Measurements from ENCODE around the gene INPP1. TPM values are rescaled to one million over a fixed set of nuclear protein-coding genes. Genes with fewer than 3 reads are reported as not detected.
A peak's percentile ranks its signal among the peaks of the same experiment; 100 is the strongest.
"Not testable (repeated sequence)": the region's sequence is repeated elsewhere in the genome, so short reads cannot be mapped to it uniquely, and the experiment has no call there.

The INPP1 gene
- total RNA-seq, 2 experiments from 2014 or later = 13.7 to 18.9 TPM

DNA sequence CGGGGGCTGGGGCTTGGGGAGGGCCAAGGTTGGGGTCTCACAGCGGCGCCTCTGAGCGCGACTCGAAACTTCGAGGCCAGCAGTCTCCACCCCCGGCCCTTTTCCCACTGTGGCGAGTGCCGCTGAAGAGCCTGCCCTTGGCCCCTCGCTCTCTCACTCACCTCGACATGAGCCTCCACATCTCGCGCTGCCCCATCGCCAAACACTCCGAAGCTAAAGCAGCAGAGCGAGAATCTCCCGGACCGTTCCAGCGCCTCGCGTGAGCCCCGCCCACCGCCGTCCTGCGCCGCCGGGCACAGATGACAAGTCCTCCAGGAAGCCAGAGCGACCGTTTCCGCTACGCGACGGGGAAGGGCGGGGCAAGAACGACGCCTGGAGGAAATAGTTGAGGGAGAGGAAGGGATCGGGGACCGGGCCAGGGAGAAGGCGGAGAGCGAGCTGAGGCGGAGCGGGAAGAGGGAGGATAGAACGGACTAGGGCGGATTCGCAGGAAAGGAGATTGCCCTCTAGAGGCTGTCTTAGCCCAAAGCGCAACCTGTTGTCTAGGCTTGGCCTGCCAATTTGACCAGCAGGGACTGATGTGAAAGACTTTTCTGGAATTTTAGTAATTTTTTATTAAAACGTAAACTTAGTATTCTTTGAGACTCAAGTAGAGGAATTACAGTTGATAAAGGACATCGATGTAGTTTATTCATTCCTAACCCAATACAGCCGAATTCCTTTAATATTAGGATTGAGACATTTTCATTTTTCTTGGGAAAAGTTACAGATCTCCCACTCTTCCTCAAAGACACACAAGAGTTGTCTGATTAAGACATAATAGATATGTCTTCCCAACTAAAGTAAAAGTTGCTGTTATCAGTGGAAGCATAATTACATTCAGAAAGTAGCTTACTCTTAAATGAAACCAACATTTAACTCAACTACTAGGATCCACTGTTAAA, 23.6 kb upstream of the INPP1 start, which contains the start of gene HIBCH:
HIBCH (minus strand) TSS at position 272 of the 944 bp plus-strand sequence; CDS start at position 196, 76 bp downstream.
- ATAC-seq = peak; percentile 95
- Mint-ChIP-seq H3K27me3 (no peaks in the 10 kb centered on the region), H3K36me3 (peaks cover 3% of the 10 kb centered on the region), H3K4me1 (peaks cover 50% of the 10 kb centered on the region), H3K9me3 (ENCODE audit: low read depth) (no peaks in the 10 kb centered on the region), H3K27ac (peak within 1 kb of the TSS; percentile 98), H3K4me3 (peak within 1 kb of the TSS; percentile 100)
- CTCF ChIA-PET = interaction anchor here (0.7 to 2.7 kb wide), 12 partner anchors 9 to 460 kb away, joined by 3 to 9 read pairs (median 4); partner anchors contain the start of gene INPP1
- peak; percentile 94 for DNase-seq

GRCh38 chr2:190320696-190321095, 22.7 kb upstream of the INPP1 start:
- DNase-seq (peak; percentile 63), ATAC-seq (peak; percentile 25)
- Mint-ChIP-seq H3K9me3 (ENCODE audit: low read depth) (no peaks in the 10 kb centered on the region), H3K27me3 (no peaks in the 10 kb centered on the region), H3K4me1 (peaks cover 46% of the 10 kb centered on the region), H3K27ac (peak overlapping the region; percentile 98), H3K36me3 (peaks cover 1% of the 10 kb centered on the region), H3K4me3 (peak overlapping the region; percentile 100)
- CTCF ChIA-PET = interaction anchor here (1.2 to 2.7 kb wide), 6 partner anchors 8 to 232 kb away, joined by 3 to 9 read pairs (median 6); partner anchors contain the start of gene INPP1

DNA sequence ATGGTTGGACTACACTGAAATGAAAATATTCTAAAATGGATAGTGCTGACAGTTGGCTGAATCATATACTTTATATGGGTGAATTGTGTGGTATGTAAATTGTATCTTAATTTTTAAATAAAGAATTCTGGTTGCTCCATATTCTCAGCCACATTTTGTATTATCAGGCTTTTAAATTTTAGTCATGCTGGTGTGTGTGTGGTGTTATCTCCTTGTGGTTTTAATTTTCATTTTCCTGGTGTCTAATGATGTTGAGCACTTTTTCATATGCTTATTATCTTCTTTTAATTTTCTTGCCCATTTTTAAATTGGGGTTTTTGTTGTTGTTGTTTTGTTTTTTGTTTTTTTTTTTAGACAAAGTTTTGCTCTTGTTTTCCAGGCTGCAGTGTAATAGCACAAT, 20.0 kb upstream of the INPP1 start:
- CTCF ChIA-PET = no interaction called here
- Mint-ChIP-seq H3K27me3 (peaks cover 15% of the 10 kb centered on the region), H3K27ac (no peak overlapping the region), H3K4me1 (peaks cover 27% of the 10 kb centered on the region), H3K4me3 (no peak overlapping the region), H3K36me3 (peaks cover 1% of the 10 kb centered on the region), H3K9me3 (ENCODE audit: low read depth) (no peaks in the 10 kb centered on the region)
- DNase-seq (no peak), ATAC-seq (no peak)

DNA sequence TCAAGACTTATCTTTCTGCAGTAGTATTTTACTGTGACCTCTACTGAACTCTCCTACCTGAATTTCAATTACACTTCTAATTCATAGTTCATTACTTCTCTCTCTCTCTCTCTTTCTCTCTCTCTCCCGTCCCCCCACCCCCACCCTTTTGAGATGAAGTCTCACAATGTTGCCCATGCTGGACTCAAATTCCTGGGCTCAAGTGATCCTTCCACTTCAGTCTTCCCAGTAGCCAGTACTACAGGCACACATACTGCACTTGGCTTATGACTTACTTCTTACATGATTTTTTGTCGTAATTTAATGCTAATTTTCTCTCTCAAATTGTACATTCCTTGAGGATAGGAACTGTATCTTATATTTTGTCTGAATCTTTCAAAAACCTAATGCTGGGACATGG, 17.8 kb upstream of the INPP1 start:
- peaks cover 11% of the 10 kb centered on the region for H3K4me1 Mint-ChIP-seq
- DNase-seq (no peak), ATAC-seq (no peak)
- no peaks in the 10 kb centered on the region for H3K36me3 Mint-ChIP-seq
- H3K9me3 Mint-ChIP-seq (ENCODE audit: low read depth) = no peaks in the 10 kb centered on the region
- peaks cover 29% of the 10 kb centered on the region for H3K27me3 Mint-ChIP-seq
- H3K4me3 Mint-ChIP-seq = no peak overlapping the region
- CTCF ChIA-PET = no interaction called here
- no peak overlapping the region for H3K27ac Mint-ChIP-seq

DNA sequence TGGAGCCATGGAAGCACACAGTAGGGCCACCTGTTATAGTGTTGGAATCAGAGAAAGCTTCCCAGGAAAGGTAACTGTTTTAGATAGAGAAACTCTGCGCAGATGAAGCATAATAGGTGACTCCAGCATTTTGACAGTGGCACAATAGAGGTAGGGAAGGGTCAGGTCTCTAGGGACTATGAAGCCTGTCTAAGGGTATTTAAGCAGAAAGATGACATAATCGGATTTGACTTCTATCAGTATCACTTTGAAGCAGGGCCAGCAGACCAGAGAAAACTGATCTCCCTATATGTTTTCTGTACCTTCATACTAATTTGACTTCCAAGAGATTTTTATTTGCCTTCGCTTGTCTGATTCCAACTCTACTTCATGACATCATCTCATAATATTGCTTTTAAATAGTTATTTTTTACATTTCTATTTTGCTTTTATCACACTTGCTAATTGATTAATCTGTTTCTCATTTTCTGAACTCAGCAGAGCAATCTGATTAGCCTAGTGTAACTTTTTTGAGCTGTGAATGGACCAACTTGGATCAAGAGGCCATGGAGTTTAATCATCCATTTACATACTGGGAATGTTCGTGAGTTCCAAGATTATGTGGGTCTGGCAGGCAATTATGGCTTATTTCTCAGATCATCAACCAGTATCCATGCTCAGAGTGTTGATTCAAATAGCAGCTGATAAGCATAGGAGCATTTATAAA, 15.4 kb upstream of the INPP1 start:
- Mint-ChIP-seq H3K36me3 (no peaks in the 10 kb centered on the region), H3K4me1 (no peaks in the 10 kb centered on the region), H3K27ac (no peak overlapping the region), H3K9me3 (ENCODE audit: low read depth) (no peaks in the 10 kb centered on the region), H3K27me3 (peaks cover 35% of the 10 kb centered on the region), H3K4me3 (no peak overlapping the region)
- ATAC-seq (no peak), DNase-seq (no peak)
- CTCF ChIA-PET = interaction anchor here (1.7 kb wide), 1 partner anchor 8 kb away, joined by 6 read pairs; the partner anchor contains the start of gene HIBCH

GRCh38 chr2:190328573-190329147, 14.7 kb upstream of the INPP1 start:
- Mint-ChIP-seq H3K9me3 (ENCODE audit: low read depth) (no peaks in the 10 kb centered on the region), H3K27ac (no peak overlapping the region), H3K4me1 (no peaks in the 10 kb centered on the region), H3K36me3 (no peaks in the 10 kb centered on the region), H3K4me3 (no peak overlapping the region), H3K27me3 (peaks cover 40% of the 10 kb centered on the region)
- DNase-seq = no peak
- no peak for ATAC-seq
- CTCF ChIA-PET = interaction anchor here (1.7 kb wide), 1 partner anchor 9 kb away, joined by 6 read pairs; the partner anchor contains the start of gene HIBCH

DNA sequence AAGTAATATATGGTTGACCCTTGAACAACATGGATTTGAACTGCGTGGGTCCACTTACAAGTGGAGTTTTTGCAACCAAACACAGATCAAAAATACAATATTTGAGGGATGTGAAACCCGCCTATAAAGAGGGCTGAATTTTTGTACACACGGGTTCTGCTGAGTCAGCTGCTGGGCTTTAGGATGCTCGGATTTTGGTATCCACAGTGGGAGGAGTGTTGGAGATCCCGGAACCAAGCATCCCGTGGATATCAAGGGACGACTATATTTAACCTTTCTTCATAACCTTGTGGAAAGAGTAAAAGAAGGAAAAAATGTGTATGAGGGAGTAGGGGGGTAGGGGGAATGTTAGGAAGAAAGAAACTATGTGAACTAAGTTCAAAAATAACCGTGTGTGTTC, 10.0 kb upstream of the INPP1 start:
- ATAC-seq = no peak
- peaks cover 2% of the 10 kb centered on the region for H3K36me3 Mint-ChIP-seq
- no peak overlapping the region for H3K4me3 Mint-ChIP-seq
- CTCF ChIA-PET = no interaction called here
- H3K27ac Mint-ChIP-seq = no peak overlapping the region
- no peaks in the 10 kb centered on the region for H3K9me3 Mint-ChIP-seq (ENCODE audit: low read depth)
- no peak for DNase-seq
- H3K4me1 Mint-ChIP-seq = no peaks in the 10 kb centered on the region
- H3K27me3 Mint-ChIP-seq = peaks cover 25% of the 10 kb centered on the region

- no peak overlapping the region for H3K4me3 Mint-ChIP-seq
- DNase-seq = no peak
- H3K4me1 Mint-ChIP-seq = no peaks in the 10 kb centered on the region
- ATAC-seq = no peak
- no peak overlapping the region for H3K27ac Mint-ChIP-seq
- CTCF ChIA-PET = no interaction called here
- peaks cover 25% of the 10 kb centered on the region for H3K27me3 Mint-ChIP-seq
- H3K36me3 Mint-ChIP-seq = peaks cover 2% of the 10 kb centered on the region
- no peaks in the 10 kb centered on the region for H3K9me3 Mint-ChIP-seq (ENCODE audit: low read depth)
These were observed 9.5 kb upstream of the INPP1 start for GRCh38 chr2:190333928-190334327.

DNA sequence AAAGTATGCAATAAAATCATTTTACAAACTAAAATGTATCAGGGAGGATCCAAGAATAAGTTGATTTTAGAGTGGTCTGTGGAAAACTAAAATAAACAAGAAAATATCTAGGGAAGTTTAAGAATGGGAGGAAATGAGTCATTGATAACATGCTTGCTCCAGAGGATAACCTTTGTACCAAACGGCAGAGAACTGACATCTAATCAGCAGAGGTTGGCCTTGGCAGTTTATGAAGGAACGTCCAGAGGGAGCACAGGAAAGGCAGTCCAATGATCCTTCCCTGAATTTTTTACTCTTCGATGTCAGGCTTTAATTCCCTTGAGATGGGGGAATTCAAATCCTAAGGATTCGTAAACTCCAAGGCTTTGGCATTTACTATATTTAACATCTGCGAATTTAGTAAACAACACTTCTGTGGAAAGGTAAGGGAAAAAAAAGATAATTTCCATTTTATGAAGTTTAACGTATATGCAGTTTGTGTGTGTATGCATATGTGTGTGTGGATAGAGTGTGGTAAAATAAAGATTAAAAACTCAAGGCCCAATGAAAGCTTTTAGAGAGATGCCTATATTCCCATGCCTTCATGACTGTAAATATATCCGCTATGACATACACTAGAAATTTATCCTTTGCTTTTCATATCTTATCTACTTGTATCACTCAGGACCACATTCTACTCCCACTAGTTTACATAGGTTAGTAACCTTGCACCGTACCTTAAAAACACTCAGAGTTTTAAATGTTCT, 8.7 kb upstream of the INPP1 start:
- H3K36me3 Mint-ChIP-seq = peaks cover 2% of the 10 kb centered on the region
- CTCF ChIA-PET = no interaction called here
- ATAC-seq = no peak

GRCh38 chr2:190335225-190335559, 8.2 kb upstream of the INPP1 start:
- Mint-ChIP-seq H3K4me3 (no peak overlapping the region), H3K27ac (no peak overlapping the region), H3K36me3 (peaks cover 2% of the 10 kb centered on the region), H3K9me3 (ENCODE audit: low read depth) (no peaks in the 10 kb centered on the region), H3K27me3 (peaks cover 15% of the 10 kb centered on the region), H3K4me1 (no peaks in the 10 kb centered on the region)
- DNase-seq = no peak
- CTCF ChIA-PET = no interaction called here
- ATAC-seq = no peak

More for the DNA sequence above, 8.7 kb upstream of the INPP1 start:
- H3K4me3 Mint-ChIP-seq = no peak overlapping the region
- peaks cover 20% of the 10 kb centered on the region for H3K27me3 Mint-ChIP-seq
- H3K4me1 Mint-ChIP-seq = no peaks in the 10 kb centered on the region
- H3K9me3 Mint-ChIP-seq (ENCODE audit: low read depth) = no peaks in the 10 kb centered on the region
- H3K27ac Mint-ChIP-seq = no peak overlapping the region
- no peak for DNase-seq

- H3K9me3 Mint-ChIP-seq (ENCODE audit: low read depth); H3K36me3 Mint-ChIP-seq; ATAC-seq; H3K4me1 Mint-ChIP-seq; H3K4me3 Mint-ChIP-seq; DNase-seq; H3K27ac Mint-ChIP-seq; CTCF ChIA-PET: not testable (repeated sequence)
- H3K27me3 Mint-ChIP-seq = peaks cover 11% of the 10 kb centered on the region
These were observed 7.8 kb upstream of the INPP1 start for GRCh38 chr2:190335584-190335983.

- H3K27me3 Mint-ChIP-seq = peaks cover 6% of the 10 kb centered on the region
- no peaks in the 10 kb centered on the region for H3K9me3 Mint-ChIP-seq (ENCODE audit: low read depth)
- no peak overlapping the region for H3K4me3 Mint-ChIP-seq
- CTCF ChIA-PET = no interaction called here
- ATAC-seq = no peak
- H3K27ac Mint-ChIP-seq = no peak overlapping the region
- H3K4me1 Mint-ChIP-seq = no peaks in the 10 kb centered on the region
- DNase-seq = no peak
- peaks cover 2% of the 10 kb centered on the region for H3K36me3 Mint-ChIP-seq
These were observed 7.0 kb upstream of the INPP1 start for GRCh38 chr2:190336420-190336819.

- H3K4me1 Mint-ChIP-seq = peaks cover 4% of the 10 kb centered on the region
- CTCF ChIA-PET = no interaction called here
These were observed 4.9 kb upstream of the INPP1 start for GRCh38 chr2:190338453-190338852.

More at GRCh38 chr2:190338453-190338852, 4.9 kb upstream of the INPP1 start:
- Mint-ChIP-seq H3K27me3 (peaks cover 6% of the 10 kb centered on the region), H3K4me3 (no peak overlapping the region), H3K36me3 (peaks cover 2% of the 10 kb centered on the region), H3K27ac (no peak overlapping the region), H3K9me3 (ENCODE audit: low read depth) (no peaks in the 10 kb centered on the region)
- no peak for ATAC-seq
- DNase-seq = no peak

Data from activated CD8-positive, alpha-beta memory T cell treated with anti-CD3 and anti-CD28 coated beads, Interleukin-2, amount 10 ng/mL, durations not matched to agents 7 days and 5 days (primary cell).